DOHH2 (cell line): Measurements from ENCODE around the gene ZFP82.

Source experiments
- H3F3A ChIP-seq: fragments of 200-600 bp; sonication (generic), shearing (Covaris generic); 2 replicates; pipeline ENCODE4 v1.6.0; 2016; ENCODE audit warnings: antibody characterized with exemption, mild to moderate bottlenecking; ENCODE audit not compliant: control insufficient read depth, insufficient read depth
- H3K27ac ChIP-seq: fragments of 200-600 bp; sonication (generic); 2 replicates; pipeline ENCODE4 v1.5.1; 2014; ENCODE audit warnings: low read depth, mild to moderate bottlenecking, low read length, moderate library complexity
- H3K27me3 ChIP-seq: fragments of 200-600 bp; sonication (generic); 2 replicates; pipeline ENCODE4 v1.6.1; 2014; ENCODE audit warnings: mild to moderate bottlenecking, low read length, mixed read lengths; ENCODE audit not compliant: control insufficient read depth
- H3K36me3 ChIP-seq: fragments of 200-600 bp; sonication (generic); 2 replicates; pipeline ENCODE4 v1.6.1; 2014; ENCODE audit warnings: mild to moderate bottlenecking, low read length, moderate library complexity, mixed read lengths; ENCODE audit not compliant: control insufficient read depth
- H3K4me1 ChIP-seq: fragments of 200-600 bp; sonication (generic); 2 replicates; pipeline ENCODE4 v1.6.1; 2014; ENCODE audit warnings: mild to moderate bottlenecking, low read length, mixed read lengths; ENCODE audit not compliant: control insufficient read depth
- H3K4me2 ChIP-seq: fragments of 200-600 bp; sonication (generic); 2 replicates; pipeline ENCODE4 v1.6.0; 2014; ENCODE audit warnings: mild to moderate bottlenecking, low read length, moderate library complexity
- H3K4me3 ChIP-seq: fragments of 200-600 bp; sonication (generic); 2 replicates; pipeline ENCODE4 v1.5.1; 2014; ENCODE audit warnings: mild to moderate bottlenecking, low read length, mixed read lengths
- H3K79me2 ChIP-seq: fragments of 200-600 bp; sonication (generic); 2 replicates; pipeline ENCODE4 v1.6.1; 2014; ENCODE audit warnings: mild to moderate bottlenecking, low read length, mixed read lengths; ENCODE audit not compliant: control insufficient read depth
- H3K9me2 ChIP-seq: fragments of 200-600 bp; sonication (generic); replicated peaks from 2 replicates; pipeline ENCODE4 v1.6.1; 2014; ENCODE audit warnings: mild to moderate bottlenecking, low read length, mixed read lengths; ENCODE audit not compliant: control insufficient read depth
- H3K9me3 ChIP-seq: fragments of 200-600 bp; sonication (generic); 2 replicates; pipeline ENCODE4 v1.6.1; 2014; ENCODE audit warnings: antibody characterized with exemption, low read length, mixed read lengths; ENCODE audit not compliant: control insufficient read depth, insufficient read depth
- H4K20me1 ChIP-seq: fragments of 200-600 bp; sonication (generic); 2 replicates; pipeline ENCODE4 v1.6.0; 2014; ENCODE audit warnings: low read depth, mild to moderate bottlenecking, antibody characterized with exemption, low read length, moderate library complexity; ENCODE audit not compliant: control insufficient read depth, insufficient read depth
- CTCF ChIP-seq: fragments of 200-600 bp; sonication (generic); IDR thresholded peaks from one replicate; pipeline ENCODE4 v1.5.1; 2014; ENCODE audit warnings: antibody characterized with exemption, mild to moderate bottlenecking, low read depth, low read length; ENCODE audit not compliant: poor library complexity, severe bottlenecking
- EZH2phosphoT487 ChIP-seq: fragments of 200-600 bp; sonication (generic); IDR thresholded peaks from 2 replicates; pipeline ENCODE4 v1.6.1; 2017; ENCODE audit warnings: borderline replicate concordance, mild to moderate bottlenecking, antibody characterized with exemption, low read length, moderate library complexity, mixed read lengths

ZFP82 gene

GRCh38 chr19:36373638-36374156 is 44.7 kb downstream of the ZFP82 start:
- no peak overlapping the region for H3K4me3 ChIP-seq
- no peaks in the 10 kb centered on the region for H3F3A ChIP-seq
- H4K20me1 ChIP-seq = no peaks in the 10 kb centered on the region
- H3K9me3 ChIP-seq = peaks cover 9% of the 10 kb centered on the region; the same call in 1 of the 2 replicates
- peaks cover 7% of the 10 kb centered on the region for H3K4me1 ChIP-seq
- H3K27ac ChIP-seq = no peak overlapping the region
- no peak for TF ChIP-seq CTCF
- no peak for TF ChIP-seq EZH2phosphoT487
- no peaks in the 10 kb centered on the region for H3K36me3 ChIP-seq
- H3K79me2 ChIP-seq = no peaks in the 10 kb centered on the region
- H3K4me2 ChIP-seq = no peak overlapping the region
- H3K27me3 ChIP-seq = no peaks in the 10 kb centered on the region
- H3K9me2 ChIP-seq = no peaks in the 10 kb centered on the region

- H3K4me2 ChIP-seq = no peak overlapping the region
- no peaks in the 10 kb centered on the region for H4K20me1 ChIP-seq
- H3F3A ChIP-seq = no peaks in the 10 kb centered on the region
- H3K36me3 ChIP-seq = no peaks in the 10 kb centered on the region
- no peaks in the 10 kb centered on the region for H3K9me2 ChIP-seq
- TF ChIP-seq CTCF = no peak
- TF ChIP-seq EZH2phosphoT487 = no peak
- no peaks in the 10 kb centered on the region for H3K4me1 ChIP-seq
- no peak overlapping the region for H3K27ac ChIP-seq
- H3K27me3 ChIP-seq = no peaks in the 10 kb centered on the region
- peaks cover 9% of the 10 kb centered on the region; the same call in 1 of the 2 replicates for H3K9me3 ChIP-seq
- no peaks in the 10 kb centered on the region for H3K79me2 ChIP-seq
- no peak overlapping the region for H3K4me3 ChIP-seq
These were observed 46.6 kb downstream of the ZFP82 start for GRCh38 chr19:36371886-36372285.

GRCh38 chr19:36363845-36364244 is 54.6 kb downstream of the ZFP82 start:
- Histone ChIP-seq H3K4me1 (no peaks in the 10 kb centered on the region), H3K27ac (no peak overlapping the region), H3K9me3 (no peaks in the 10 kb centered on the region), H4K20me1 (no peaks in the 10 kb centered on the region), H3K79me2 (no peaks in the 10 kb centered on the region), H3K4me2 (no peak overlapping the region), H3K4me3 (no peak overlapping the region), H3K9me2 (no peaks in the 10 kb centered on the region), H3K27me3 (no peaks in the 10 kb centered on the region), H3K36me3 (peaks cover 4% of the 10 kb centered on the region; the same call in 1 of the 2 replicates), H3F3A (no peaks in the 10 kb centered on the region)
- TF ChIP-seq CTCF (no peak), EZH2phosphoT487 (no peak)
